HepG2 (cell line): ENCODE measurements around the gene CAPN7.

Experiments
- BHLHE40 ChIP-seq: IDR thresholded peaks from 2 replicates; pipeline ENCODE4 v1.6.1; 2011; ENCODE audit warnings: low read length, improper control_type of control experiment
- EZH2 ChIP-seq: conservative IDR thresholded peaks from 2 replicates; pipeline ENCODE4 v1.6.1; 2012; ENCODE audit warnings: mild to moderate bottlenecking, low read depth, low read length, moderate library complexity
- SOX5 ChIP-seq: IDR thresholded peaks from 2 replicates; pipeline ENCODE4 v1.6.1; 2016; ENCODE audit warnings: borderline replicate concordance
- TAF1 ChIP-seq: sonication (generic); formaldehyde crosslinking; IDR thresholded peaks from 2 replicates; pipeline ENCODE4 v1.4.0; 2020; ENCODE audit warnings: missing genetic modification reagents
- ZNF382 ChIP-seq: sonication (generic); formaldehyde crosslinking; IDR thresholded peaks from 2 replicates; pipeline ENCODE4 v1.5.0; 2020; ENCODE audit warnings: missing genetic modification reagents, mild to moderate bottlenecking, borderline replicate concordance
- TF ChIP-seq, protein P1 (sequence below): sonication (generic); formaldehyde crosslinking; IDR thresholded peaks from 2 replicates; pipeline ENCODE4 v1.5.0; 2020; ENCODE audit warnings: mild to moderate bottlenecking, missing genetic modification reagents, moderate library complexity
- TF ChIP-seq, protein P2 (sequence below), 2 experiments: IDR thresholded peaks; 2 replicates each; pipeline ENCODE4 v1.6.1; 2011 to 2012; ENCODE audit warnings: low read length in 2 of 2, borderline replicate concordance in 1 of 2, low read depth in 1 of 2, mild to moderate bottlenecking in 1 of 2, moderate library complexity in 1 of 2
- TF ChIP-seq, protein P3 (sequence below): sonication (generic); formaldehyde crosslinking; IDR thresholded peaks from 2 replicates; pipeline ENCODE4 v1.4.0; 2020; ENCODE audit warnings: missing genetic modification reagents, mild to moderate bottlenecking, borderline replicate concordance
- TF ChIP-seq, protein P4 (sequence below): sonication (generic); formaldehyde crosslinking; IDR thresholded peaks from 2 replicates; pipeline ENCODE4 v1.4.0; 2020; ENCODE audit warnings: missing genetic modification reagents
- TF ChIP-seq, protein P5 (sequence below): IDR thresholded peaks from 2 replicates; pipeline ENCODE4 v1.6.1; 2012; ENCODE audit warnings: inconsistent platforms
- TF ChIP-seq, protein P6 (sequence below): sonication (generic); formaldehyde crosslinking; conservative IDR thresholded peaks from 2 replicates; pipeline ENCODE4 v1.5.0; 2020; ENCODE audit warnings: missing genetic modification reagents

DNA sequence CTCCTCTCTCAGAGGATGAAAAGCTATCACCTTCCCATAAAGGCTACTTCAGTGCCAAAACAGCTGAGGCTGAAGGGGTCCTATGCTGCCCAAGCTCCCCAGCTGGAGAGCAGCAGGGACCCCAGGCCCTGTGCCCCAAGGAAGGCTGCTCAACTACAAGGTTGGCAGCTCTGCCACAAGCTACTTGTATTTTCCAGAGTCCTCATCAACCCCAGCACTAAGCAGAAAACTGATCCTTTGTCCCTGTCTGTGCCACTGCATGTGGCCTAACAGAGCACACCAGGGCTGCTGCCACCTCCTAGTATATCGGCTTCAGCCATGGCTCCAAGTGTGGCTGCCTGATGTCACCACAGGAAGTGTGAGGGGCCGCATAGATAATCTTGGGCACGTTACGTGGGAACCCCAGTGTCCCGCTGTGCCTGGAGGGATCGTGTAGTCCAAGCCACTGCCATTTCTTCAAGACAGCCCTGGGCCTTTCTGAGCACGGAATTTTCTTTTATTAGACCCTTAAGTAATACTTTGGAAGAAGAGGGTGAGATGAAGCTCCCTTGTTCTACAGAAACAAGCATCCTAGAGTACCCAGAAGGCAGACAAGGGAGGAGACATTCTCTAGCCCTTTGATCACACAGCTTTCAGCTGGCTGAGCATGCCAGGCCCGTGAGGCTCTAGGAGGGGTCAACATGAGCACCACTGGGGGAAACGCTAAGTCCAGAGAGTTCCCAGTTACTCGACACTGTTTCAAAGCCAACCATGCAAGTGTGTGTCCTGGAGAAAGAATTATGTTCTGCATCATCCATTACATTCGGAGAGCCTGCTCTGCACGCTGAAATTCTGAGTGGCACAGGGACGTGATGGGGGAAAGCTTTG, 60.7 kb downstream of the CAPN7 start:
- TF ChIP-seq BHLHE40 = no peak
- no peak for TF ChIP-seq TAF1 (CRISPR knock-in tag)
- TF ChIP-seq, protein P1, sequence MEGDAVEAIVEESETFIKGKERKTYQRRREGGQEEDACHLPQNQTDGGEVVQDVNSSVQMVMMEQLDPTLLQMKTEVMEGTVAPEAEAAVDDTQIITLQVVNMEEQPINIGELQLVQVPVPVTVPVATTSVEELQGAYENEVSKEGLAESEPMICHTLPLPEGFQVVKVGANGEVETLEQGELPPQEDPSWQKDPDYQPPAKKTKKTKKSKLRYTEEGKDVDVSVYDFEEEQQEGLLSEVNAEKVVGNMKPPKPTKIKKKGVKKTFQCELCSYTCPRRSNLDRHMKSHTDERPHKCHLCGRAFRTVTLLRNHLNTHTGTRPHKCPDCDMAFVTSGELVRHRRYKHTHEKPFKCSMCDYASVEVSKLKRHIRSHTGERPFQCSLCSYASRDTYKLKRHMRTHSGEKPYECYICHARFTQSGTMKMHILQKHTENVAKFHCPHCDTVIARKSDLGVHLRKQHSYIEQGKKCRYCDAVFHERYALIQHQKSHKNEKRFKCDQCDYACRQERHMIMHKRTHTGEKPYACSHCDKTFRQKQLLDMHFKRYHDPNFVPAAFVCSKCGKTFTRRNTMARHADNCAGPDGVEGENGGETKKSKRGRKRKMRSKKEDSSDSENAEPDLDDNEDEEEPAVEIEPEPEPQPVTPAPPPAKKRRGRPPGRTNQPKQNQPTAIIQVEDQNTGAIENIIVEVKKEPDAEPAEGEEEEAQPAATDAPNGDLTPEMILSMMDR = no peak
- TF ChIP-seq, protein P2, sequence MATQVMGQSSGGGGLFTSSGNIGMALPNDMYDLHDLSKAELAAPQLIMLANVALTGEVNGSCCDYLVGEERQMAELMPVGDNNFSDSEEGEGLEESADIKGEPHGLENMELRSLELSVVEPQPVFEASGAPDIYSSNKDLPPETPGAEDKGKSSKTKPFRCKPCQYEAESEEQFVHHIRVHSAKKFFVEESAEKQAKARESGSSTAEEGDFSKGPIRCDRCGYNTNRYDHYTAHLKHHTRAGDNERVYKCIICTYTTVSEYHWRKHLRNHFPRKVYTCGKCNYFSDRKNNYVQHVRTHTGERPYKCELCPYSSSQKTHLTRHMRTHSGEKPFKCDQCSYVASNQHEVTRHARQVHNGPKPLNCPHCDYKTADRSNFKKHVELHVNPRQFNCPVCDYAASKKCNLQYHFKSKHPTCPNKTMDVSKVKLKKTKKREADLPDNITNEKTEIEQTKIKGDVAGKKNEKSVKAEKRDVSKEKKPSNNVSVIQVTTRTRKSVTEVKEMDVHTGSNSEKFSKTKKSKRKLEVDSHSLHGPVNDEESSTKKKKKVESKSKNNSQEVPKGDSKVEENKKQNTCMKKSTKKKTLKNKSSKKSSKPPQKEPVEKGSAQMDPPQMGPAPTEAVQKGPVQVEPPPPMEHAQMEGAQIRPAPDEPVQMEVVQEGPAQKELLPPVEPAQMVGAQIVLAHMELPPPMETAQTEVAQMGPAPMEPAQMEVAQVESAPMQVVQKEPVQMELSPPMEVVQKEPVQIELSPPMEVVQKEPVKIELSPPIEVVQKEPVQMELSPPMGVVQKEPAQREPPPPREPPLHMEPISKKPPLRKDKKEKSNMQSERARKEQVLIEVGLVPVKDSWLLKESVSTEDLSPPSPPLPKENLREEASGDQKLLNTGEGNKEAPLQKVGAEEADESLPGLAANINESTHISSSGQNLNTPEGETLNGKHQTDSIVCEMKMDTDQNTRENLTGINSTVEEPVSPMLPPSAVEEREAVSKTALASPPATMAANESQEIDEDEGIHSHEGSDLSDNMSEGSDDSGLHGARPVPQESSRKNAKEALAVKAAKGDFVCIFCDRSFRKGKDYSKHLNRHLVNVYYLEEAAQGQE (IDR thresholded peaks at IDR 0.05; ENCODE audit: borderline replicate concordance in 1 of 2, low read depth in 1 of 2, low read length in 2 of 2) = no peak
- TF ChIP-seq, protein P3, sequence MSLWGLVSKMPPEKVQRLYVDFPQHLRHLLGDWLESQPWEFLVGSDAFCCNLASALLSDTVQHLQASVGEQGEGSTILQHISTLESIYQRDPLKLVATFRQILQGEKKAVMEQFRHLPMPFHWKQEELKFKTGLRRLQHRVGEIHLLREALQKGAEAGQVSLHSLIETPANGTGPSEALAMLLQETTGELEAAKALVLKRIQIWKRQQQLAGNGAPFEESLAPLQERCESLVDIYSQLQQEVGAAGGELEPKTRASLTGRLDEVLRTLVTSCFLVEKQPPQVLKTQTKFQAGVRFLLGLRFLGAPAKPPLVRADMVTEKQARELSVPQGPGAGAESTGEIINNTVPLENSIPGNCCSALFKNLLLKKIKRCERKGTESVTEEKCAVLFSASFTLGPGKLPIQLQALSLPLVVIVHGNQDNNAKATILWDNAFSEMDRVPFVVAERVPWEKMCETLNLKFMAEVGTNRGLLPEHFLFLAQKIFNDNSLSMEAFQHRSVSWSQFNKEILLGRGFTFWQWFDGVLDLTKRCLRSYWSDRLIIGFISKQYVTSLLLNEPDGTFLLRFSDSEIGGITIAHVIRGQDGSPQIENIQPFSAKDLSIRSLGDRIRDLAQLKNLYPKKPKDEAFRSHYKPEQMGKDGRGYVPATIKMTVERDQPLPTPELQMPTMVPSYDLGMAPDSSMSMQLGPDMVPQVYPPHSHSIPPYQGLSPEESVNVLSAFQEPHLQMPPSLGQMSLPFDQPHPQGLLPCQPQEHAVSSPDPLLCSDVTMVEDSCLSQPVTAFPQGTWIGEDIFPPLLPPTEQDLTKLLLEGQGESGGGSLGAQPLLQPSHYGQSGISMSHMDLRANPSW = no peak
- TF ChIP-seq EZH2 = no peak
- no peak for TF ChIP-seq SOX5 (CRISPR knock-in tag)
- TF ChIP-seq, protein P4, sequence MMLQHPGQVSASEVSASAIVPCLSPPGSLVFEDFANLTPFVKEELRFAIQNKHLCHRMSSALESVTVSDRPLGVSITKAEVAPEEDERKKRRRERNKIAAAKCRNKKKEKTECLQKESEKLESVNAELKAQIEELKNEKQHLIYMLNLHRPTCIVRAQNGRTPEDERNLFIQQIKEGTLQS (CRISPR knock-in tag) = no peak
- TF ChIP-seq, protein P5, sequence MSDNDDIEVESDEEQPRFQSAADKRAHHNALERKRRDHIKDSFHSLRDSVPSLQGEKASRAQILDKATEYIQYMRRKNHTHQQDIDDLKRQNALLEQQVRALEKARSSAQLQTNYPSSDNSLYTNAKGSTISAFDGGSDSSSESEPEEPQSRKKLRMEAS = no peak
- TF ChIP-seq ZNF382 (CRISPR knock-in tag) = no peak
- TF ChIP-seq, protein P6, sequence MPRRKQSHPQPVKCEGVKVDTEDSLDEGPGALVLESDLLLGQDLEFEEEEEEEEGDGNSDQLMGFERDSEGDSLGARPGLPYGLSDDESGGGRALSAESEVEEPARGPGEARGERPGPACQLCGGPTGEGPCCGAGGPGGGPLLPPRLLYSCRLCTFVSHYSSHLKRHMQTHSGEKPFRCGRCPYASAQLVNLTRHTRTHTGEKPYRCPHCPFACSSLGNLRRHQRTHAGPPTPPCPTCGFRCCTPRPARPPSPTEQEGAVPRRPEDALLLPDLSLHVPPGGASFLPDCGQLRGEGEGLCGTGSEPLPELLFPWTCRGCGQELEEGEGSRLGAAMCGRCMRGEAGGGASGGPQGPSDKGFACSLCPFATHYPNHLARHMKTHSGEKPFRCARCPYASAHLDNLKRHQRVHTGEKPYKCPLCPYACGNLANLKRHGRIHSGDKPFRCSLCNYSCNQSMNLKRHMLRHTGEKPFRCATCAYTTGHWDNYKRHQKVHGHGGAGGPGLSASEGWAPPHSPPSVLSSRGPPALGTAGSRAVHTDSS = no peak
